ENCODE data around the gene HHAT. TPM values are rescaled to one million over a fixed set of nuclear protein-coding genes. Genes with fewer than 3 reads are reported as not detected.

The HHAT gene
- total RNA-seq, 1 donor from 2014 or later: 13.7 TPM

GRCh38 chr1:210674151-210674550 lies 345.4 kb downstream of the HHAT start:
- DNase-seq (ENCODE audit: low read depth): no peak
- H3K4me3 ChIP-seq (ENCODE audit: low read depth, low read length): no peak overlapping the region
- no peak for TF ChIP-seq CTCF (conservative IDR thresholded peaks at IDR 0.05; ENCODE audit: low read depth, low read length)

GRCh38 chr1:210676539-210676938 lies 347.8 kb downstream of the HHAT start:
- no peak for TF ChIP-seq CTCF (conservative IDR thresholded peaks at IDR 0.05; ENCODE audit: low read depth, low read length)
- no peak overlapping the region for H3K4me3 ChIP-seq (ENCODE audit: low read depth, low read length)
- DNase-seq (ENCODE audit: low read depth): no peak

- no peak overlapping the region for H3K4me3 ChIP-seq (ENCODE audit: low read depth, low read length)
- TF ChIP-seq CTCF (conservative IDR thresholded peaks at IDR 0.05; ENCODE audit: low read depth, low read length): no peak
- no peak for DNase-seq (ENCODE audit: low read depth)
Observed at GRCh38 chr1:210677533-210677932, 348.8 kb downstream of the HHAT start.

- no peak for DNase-seq (ENCODE audit: low read depth)
- no peak overlapping the region for H3K4me3 ChIP-seq (ENCODE audit: low read depth, low read length)
- no peak for TF ChIP-seq CTCF (conservative IDR thresholded peaks at IDR 0.05; ENCODE audit: low read depth, low read length)
Observed at GRCh38 chr1:210678306-210678705, 349.6 kb downstream of the HHAT start.

- no peak for DNase-seq (ENCODE audit: low read depth)
Observed at GRCh38 chr1:210681158-210681557, 352.5 kb downstream of the HHAT start.

GRCh38 chr1:210683403-210684047 lies 354.8 kb downstream of the HHAT start:
- TF ChIP-seq CTCF (conservative IDR thresholded peaks at IDR 0.05; ENCODE audit: low read depth, low read length): no peak
- H3K4me3 ChIP-seq (ENCODE audit: low read depth, low read length): no peak overlapping the region
- DNase-seq (ENCODE audit: low read depth): no peak

More at GRCh38 chr1:210681158-210681557, 352.5 kb downstream of the HHAT start:
- no peak overlapping the region for H3K4me3 ChIP-seq (ENCODE audit: low read depth, low read length)
- TF ChIP-seq CTCF (conservative IDR thresholded peaks at IDR 0.05; ENCODE audit: low read depth, low read length): no peak

Data from epithelial cell of proximal tubule (primary cell).